Omental fat pad (tissue), 4 donors: ENCODE results near the gene PAQR4. TPM values are rescaled to one million over a fixed set of nuclear protein-coding genes. Genes with fewer than 3 reads are reported as not detected.

ENCODE experiments used
- ATAC-seq: fragments of 150-250 bp; one replicate; pipeline ENCODE4 v1.9.1; 2016; ENCODE audit warnings: mild to moderate bottlenecking, moderate library complexity; ENCODE audit not compliant: low FRiP score
- DNase-seq: peaks from one replicate; pipeline ENCODE4 v3.0.0-alpha.2; 2019; ENCODE audit warnings: low spot score
- total RNA-seq, 4 donors: library from RNA; depleted of rRNA; stranded (reverse); fragments of >200 nt; gene quantifications; one replicate each; pipeline ENCODE4 v1.1.0, GENCODE V29; 2016
- TF ChIP-seq, protein P1 (sequence below), 3 donors: fragments of 450-650 bp; IDR thresholded peaks; one replicate each; pipeline ENCODE4 v1.5.1; 2016 to 2017; ENCODE audit warnings: antibody characterized with exemption in 3 of 3, mild to moderate bottlenecking in 3 of 3, moderate library complexity in 2 of 3

PAQR4 gene
- total RNA-seq, 4 donors from 2014 or later = 1.9 to 6.8 (median 3.5) TPM

DNA sequence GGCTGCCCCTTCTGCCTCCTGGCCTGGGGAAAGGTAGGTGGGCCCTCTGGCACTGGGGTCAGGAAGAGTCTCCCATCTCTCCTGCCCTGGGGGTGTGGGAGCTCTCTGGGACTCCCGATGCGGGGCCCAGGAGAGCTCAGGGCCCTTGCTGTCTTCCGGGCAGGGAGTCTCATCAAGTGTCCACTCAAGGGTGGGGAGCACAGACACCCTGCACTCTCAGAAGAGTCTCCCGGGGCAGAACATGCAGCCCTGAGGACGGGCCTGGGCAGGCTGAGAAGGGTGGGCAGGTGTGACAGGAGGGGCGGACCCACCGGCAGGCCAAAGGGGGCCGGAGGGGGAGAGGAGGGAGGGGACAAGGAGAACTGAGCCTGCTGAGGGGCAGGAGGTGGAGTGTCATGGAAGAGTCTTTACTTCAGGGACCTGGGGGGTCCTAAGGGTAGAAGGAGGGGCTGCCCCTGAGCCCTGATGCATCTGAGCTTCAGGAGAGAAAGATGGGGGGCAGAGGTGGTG, 19.5 kb downstream of the PAQR4 start:
- ATAC-seq (no peak), DNase-seq (no peak)
- TF ChIP-seq, protein P1, sequence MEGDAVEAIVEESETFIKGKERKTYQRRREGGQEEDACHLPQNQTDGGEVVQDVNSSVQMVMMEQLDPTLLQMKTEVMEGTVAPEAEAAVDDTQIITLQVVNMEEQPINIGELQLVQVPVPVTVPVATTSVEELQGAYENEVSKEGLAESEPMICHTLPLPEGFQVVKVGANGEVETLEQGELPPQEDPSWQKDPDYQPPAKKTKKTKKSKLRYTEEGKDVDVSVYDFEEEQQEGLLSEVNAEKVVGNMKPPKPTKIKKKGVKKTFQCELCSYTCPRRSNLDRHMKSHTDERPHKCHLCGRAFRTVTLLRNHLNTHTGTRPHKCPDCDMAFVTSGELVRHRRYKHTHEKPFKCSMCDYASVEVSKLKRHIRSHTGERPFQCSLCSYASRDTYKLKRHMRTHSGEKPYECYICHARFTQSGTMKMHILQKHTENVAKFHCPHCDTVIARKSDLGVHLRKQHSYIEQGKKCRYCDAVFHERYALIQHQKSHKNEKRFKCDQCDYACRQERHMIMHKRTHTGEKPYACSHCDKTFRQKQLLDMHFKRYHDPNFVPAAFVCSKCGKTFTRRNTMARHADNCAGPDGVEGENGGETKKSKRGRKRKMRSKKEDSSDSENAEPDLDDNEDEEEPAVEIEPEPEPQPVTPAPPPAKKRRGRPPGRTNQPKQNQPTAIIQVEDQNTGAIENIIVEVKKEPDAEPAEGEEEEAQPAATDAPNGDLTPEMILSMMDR (IDR thresholded peaks at IDR 0.05) = no peak

- TF ChIP-seq, protein P1 (IDR thresholded peaks at IDR 0.05) = no peak
- ATAC-seq = no peak
- DNase-seq = no peak
These were observed 21.7 kb downstream of the PAQR4 start for GRCh38 chr16:2990891-2991290.

GRCh38 chr16:2991566-2992261, 22.6 kb downstream of the PAQR4 start:
- TF ChIP-seq, protein P1 (IDR thresholded peaks at IDR 0.05) = no peak
- ATAC-seq = no peak
- no peak for DNase-seq

DNA sequence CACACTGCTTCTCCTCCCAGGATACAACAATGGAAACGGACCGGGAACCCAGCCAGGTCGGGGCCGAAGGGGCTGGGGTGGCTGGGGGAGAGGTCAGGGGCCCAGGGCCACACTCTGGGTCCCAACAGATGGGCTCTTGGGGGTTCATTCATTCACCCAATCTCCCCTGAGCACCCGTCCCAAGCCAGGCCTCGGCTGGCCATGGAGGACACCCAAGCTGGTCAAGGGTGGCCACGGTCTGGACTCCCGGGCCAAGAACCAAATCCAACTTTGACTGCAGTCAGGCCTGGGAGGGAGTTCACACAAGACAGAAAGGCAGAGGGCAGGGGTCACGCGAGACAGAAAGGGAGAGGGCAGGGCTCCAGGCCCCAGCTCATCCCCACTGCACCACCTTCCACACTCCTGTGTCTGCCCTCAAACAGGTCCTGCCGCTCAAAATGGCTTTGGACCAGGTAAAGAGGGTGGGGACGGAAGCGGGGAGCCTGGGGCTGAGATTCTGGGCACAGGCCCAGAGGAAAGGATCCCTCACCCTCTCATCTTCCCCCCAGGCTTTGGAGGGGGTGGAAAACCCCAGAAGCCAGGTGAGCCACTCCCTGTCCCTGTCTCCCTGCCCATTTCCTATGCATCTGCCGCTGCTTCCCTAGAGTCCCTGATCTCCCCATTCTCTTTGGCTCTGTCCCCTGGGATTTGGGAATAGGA, 23.4 kb downstream of the PAQR4 start:
- TF ChIP-seq, protein P1 (IDR thresholded peaks at IDR 0.05) = no peak
- ATAC-seq = no peak
- DNase-seq = no peak

DNA sequence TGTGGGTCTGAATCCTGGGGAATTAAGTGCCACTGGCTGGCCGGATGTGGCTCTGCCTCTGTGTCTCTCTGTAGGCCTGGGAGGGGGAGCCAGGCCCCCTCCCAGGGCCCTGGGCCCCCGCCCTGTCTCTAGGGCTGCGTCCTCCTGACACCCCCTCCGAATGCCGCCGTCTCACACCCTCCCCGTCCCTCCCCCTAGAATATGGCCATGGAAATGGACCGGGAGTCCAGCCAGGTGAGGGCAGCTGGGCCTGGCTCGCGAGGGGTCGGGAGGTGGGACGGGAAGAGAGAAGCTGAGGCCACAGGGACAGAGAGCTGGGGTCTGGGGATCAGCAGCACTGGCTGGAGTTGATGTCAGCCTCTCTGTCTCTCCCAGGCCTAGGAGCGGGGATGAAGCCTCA, 27.1 kb downstream of the PAQR4 start:
- ATAC-seq (no peak), DNase-seq (no peak)
- TF ChIP-seq, protein P1 (IDR thresholded peaks at IDR 0.05) = no peak

DNA sequence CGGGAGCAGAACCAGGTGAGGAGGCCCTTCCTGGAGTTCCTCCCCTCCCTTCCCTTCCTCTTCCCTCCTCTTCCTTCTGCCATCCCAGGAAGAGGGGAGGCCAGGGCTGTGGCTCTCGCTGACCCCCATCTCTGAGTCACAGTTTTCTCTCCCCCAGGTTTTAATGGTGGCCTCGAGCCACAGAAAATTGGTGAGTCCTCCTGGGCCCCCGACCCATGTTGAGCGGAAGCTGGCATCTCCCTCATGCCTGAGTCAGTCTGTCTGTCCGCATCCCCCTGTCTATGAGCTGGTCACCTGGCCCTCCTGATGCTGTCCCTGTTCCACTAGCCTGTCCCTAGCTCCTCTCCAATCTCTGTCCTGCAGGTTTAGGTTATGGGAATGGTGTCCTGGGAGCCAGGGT, 30.8 kb downstream of the PAQR4 start:
- TF ChIP-seq, protein P1 (IDR thresholded peaks at IDR 0.05) = no peak
- DNase-seq (no peak), ATAC-seq (no peak)
